OCI-LY1 (cell line): Measurements from ENCODE around the gene FOXO3.

Source experiments
- H2AFZ ChIP-seq: fragments of 200-600 bp; sonication (generic), shearing (Covaris generic); 2 replicates; pipeline ENCODE4 v1.6.0; 2014; ENCODE audit warnings: antibody characterized with exemption, mild to moderate bottlenecking, low read length
- H3F3A ChIP-seq: fragments of 200-600 bp; sonication (generic), shearing (Covaris generic); 2 replicates; pipeline ENCODE4 v1.6.0; 2014; ENCODE audit warnings: mild to moderate bottlenecking, antibody characterized with exemption, low read length, moderate library complexity; ENCODE audit not compliant: insufficient read depth
- H3K27ac ChIP-seq: fragments of 200-600 bp; sonication (generic); 2 replicates; pipeline ENCODE4 v1.5.1; 2014; ENCODE audit warnings: low read length, mixed run types, mild to moderate bottlenecking, low read depth; ENCODE audit not compliant: poor library complexity, severe bottlenecking
- H3K27me3 ChIP-seq: fragments of 200-600 bp; sonication (generic); 2 replicates; pipeline ENCODE4 v1.6.0; 2014; ENCODE audit warnings: antibody characterized with exemption, mild to moderate bottlenecking, low read length, moderate library complexity; ENCODE audit not compliant: insufficient read depth
- H3K36me3 ChIP-seq: fragments of 200-600 bp; sonication (generic); 2 replicates; pipeline ENCODE4 v1.6.1; 2014; ENCODE audit warnings: mild to moderate bottlenecking, antibody characterized with exemption, low read length, moderate library complexity, mixed read lengths; ENCODE audit not compliant: insufficient read depth
- H3K4me1 ChIP-seq: fragments of 200-600 bp; sonication (generic); 2 replicates; pipeline ENCODE4 v1.5.1; 2014; ENCODE audit warnings: mild to moderate bottlenecking, low read length, moderate library complexity; ENCODE audit not compliant: insufficient read depth, severe bottlenecking
- H3K4me2 ChIP-seq: fragments of 200-600 bp; sonication (generic), shearing (Covaris generic); 2 replicates; pipeline ENCODE4 v1.6.1; 2014; ENCODE audit warnings: low read length
- H3K4me3 ChIP-seq: fragments of 200-600 bp; sonication (generic); 2 replicates; pipeline ENCODE4 v1.5.1; 2014; ENCODE audit warnings: low read length, low read depth, mild to moderate bottlenecking, mixed read lengths; ENCODE audit not compliant: poor library complexity, severe bottlenecking
- H3K79me2 ChIP-seq: fragments of 200-600 bp; shearing (Covaris generic); 2 replicates; pipeline ENCODE4 v1.6.1; 2016; ENCODE audit warnings: mixed run types, low read length, mixed read lengths; ENCODE audit not compliant: insufficient read depth
- H3K9ac ChIP-seq: fragments of 200-600 bp; sonication (generic), shearing (Covaris generic); 2 replicates; pipeline ENCODE4 v1.6.1; 2014; ENCODE audit warnings: mild to moderate bottlenecking, low read length, mixed read lengths
- H3K9me2 ChIP-seq: fragments of 200-600 bp; sonication (generic), shearing (Covaris generic); 2 replicates; pipeline ENCODE4 v1.6.1; 2014; ENCODE audit warnings: low read depth, mild to moderate bottlenecking, low read length, mixed read lengths
- H3K9me3 ChIP-seq: fragments of 200-600 bp; shearing (Covaris generic); 2 replicates; pipeline ENCODE4 v1.6.1; 2014; ENCODE audit warnings: low read length, mixed read lengths
- H4K20me1 ChIP-seq: fragments of 200-600 bp; sonication (generic), shearing (Covaris generic); 2 replicates; pipeline ENCODE4 v1.6.0; 2016; ENCODE audit warnings: mild to moderate bottlenecking, low read length; ENCODE audit not compliant: insufficient read depth
- EZH2 ChIP-seq: fragments of 200-600 bp; sonication (generic), shearing (Covaris generic); IDR thresholded peaks from 2 replicates; pipeline ENCODE4 v1.8.0; 2017; ENCODE audit warnings: borderline replicate concordance, mixed run types, mild to moderate bottlenecking, antibody characterized with exemption, low read length, moderate library complexity, mixed read lengths
- TF ChIP-seq, protein P1 (sequence below): fragments of 200-600 bp; sonication (generic), shearing (Covaris generic); IDR thresholded peaks from 2 replicates; pipeline ENCODE4 v1.5.1; 2017; ENCODE audit warnings: mild to moderate bottlenecking, antibody characterized with exemption, low read length, moderate library complexity, mixed read lengths

Gene FOXO3

DNA sequence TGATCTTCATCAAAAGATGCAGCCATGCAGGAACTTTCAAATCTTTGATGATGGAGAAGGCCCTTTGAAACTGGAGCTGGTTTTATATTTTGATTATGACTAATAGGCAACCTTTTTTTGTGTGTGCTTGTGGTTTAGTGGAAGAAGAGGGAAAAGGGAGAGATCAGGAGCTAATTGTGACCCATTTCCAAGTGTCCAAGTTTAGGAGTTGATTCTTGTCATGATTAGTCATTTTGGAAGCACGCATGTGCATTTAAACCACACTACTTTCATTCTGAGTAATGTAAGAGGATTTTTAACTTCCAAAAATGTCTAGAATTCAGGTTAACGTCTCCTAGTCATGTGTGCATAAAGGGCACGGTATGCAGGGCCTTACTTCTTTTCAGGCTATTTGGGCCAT is 3.5 kb downstream of the FOXO3 start:
- Histone ChIP-seq H2AFZ (no peak overlapping the region), H3F3A (peaks cover 11% of the 10 kb centered on the region), H3K36me3 (peaks cover 37% of the 10 kb centered on the region), H4K20me1 (no peaks in the 10 kb centered on the region), H3K27me3 (no peaks in the 10 kb centered on the region), H3K4me2 (peak overlapping the region; percentile 30; the same call in 1 of the 2 replicates), H3K9ac (no peak overlapping the region), H3K4me3 (no peak overlapping the region), H3K27ac (peak overlapping the region; percentile 52), H3K9me2 (no peaks in the 10 kb centered on the region), H3K9me3 (no peaks in the 10 kb centered on the region), H3K79me2 (no peaks in the 10 kb centered on the region), H3K4me1 (peaks cover 33% of the 10 kb centered on the region)
- TF ChIP-seq, protein P1, sequence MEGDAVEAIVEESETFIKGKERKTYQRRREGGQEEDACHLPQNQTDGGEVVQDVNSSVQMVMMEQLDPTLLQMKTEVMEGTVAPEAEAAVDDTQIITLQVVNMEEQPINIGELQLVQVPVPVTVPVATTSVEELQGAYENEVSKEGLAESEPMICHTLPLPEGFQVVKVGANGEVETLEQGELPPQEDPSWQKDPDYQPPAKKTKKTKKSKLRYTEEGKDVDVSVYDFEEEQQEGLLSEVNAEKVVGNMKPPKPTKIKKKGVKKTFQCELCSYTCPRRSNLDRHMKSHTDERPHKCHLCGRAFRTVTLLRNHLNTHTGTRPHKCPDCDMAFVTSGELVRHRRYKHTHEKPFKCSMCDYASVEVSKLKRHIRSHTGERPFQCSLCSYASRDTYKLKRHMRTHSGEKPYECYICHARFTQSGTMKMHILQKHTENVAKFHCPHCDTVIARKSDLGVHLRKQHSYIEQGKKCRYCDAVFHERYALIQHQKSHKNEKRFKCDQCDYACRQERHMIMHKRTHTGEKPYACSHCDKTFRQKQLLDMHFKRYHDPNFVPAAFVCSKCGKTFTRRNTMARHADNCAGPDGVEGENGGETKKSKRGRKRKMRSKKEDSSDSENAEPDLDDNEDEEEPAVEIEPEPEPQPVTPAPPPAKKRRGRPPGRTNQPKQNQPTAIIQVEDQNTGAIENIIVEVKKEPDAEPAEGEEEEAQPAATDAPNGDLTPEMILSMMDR = no peak
- no peak for TF ChIP-seq EZH2

GRCh38 chr6:108565091-108565766 is 4.5 kb downstream of the FOXO3 start:
- Histone ChIP-seq H3K4me3 (no peak overlapping the region), H3K9me2 (no peaks in the 10 kb centered on the region), H3K36me3 (peaks cover 43% of the 10 kb centered on the region), H3K4me2 (peak overlapping the region; percentile 30), H2AFZ (no peak overlapping the region), H3K9ac (no peak overlapping the region), H3K27ac (peak overlapping the region; percentile 52), H3F3A (peaks cover 11% of the 10 kb centered on the region), H3K9me3 (no peaks in the 10 kb centered on the region), H3K4me1 (peaks cover 33% of the 10 kb centered on the region), H3K79me2 (no peaks in the 10 kb centered on the region), H4K20me1 (no peaks in the 10 kb centered on the region), H3K27me3 (no peaks in the 10 kb centered on the region)
- TF ChIP-seq EZH2 = no peak
- TF ChIP-seq, protein P1 = no peak

DNA sequence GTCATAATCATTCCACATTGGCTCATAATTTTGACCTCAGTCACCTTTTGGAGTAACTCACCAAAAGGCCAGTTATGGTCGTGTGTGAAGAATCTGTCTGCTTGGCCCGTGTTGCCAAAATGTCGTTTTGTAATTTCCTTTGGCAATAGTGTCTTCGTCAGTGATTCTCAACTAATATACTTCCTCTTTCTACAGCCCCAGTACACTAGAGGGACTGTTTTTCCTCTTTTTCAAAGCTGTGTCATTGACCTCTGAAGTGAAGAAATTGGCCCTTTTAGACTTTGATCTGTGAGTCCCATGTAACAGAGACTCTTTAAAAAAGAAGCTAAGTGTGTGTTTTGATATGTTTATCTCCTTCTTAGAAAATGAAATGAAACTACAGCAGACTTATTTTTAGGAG is 5.2 kb downstream of the FOXO3 start:
- H3K4me3 ChIP-seq = no peak overlapping the region
- H3K27me3 ChIP-seq = no peaks in the 10 kb centered on the region
- peaks cover 33% of the 10 kb centered on the region for H3K4me1 ChIP-seq
- no peak overlapping the region for H2AFZ ChIP-seq
- H3K9me2 ChIP-seq = no peaks in the 10 kb centered on the region
- TF ChIP-seq, protein P1 = peak; percentile 30; the same call in 1 of the 2 replicates
- no peak for TF ChIP-seq EZH2
- peak overlapping the region; percentile 10 for H3K4me2 ChIP-seq
- peak overlapping the region; percentile 52 for H3K27ac ChIP-seq
- peaks cover 47% of the 10 kb centered on the region for H3K36me3 ChIP-seq
- H3K79me2 ChIP-seq = no peaks in the 10 kb centered on the region
- no peaks in the 10 kb centered on the region for H4K20me1 ChIP-seq
- peaks cover 11% of the 10 kb centered on the region for H3F3A ChIP-seq
- H3K9me3 ChIP-seq = no peaks in the 10 kb centered on the region
- no peak overlapping the region for H3K9ac ChIP-seq
